ENCODE measurements around the gene FCHO2. TPM values are rescaled to one million over a fixed set of nuclear protein-coding genes. Genes with fewer than 3 reads are reported as not detected.

The FCHO2 gene
- total RNA-seq, 1 experiment from 2014 or later = 20.6 TPM

DNA sequence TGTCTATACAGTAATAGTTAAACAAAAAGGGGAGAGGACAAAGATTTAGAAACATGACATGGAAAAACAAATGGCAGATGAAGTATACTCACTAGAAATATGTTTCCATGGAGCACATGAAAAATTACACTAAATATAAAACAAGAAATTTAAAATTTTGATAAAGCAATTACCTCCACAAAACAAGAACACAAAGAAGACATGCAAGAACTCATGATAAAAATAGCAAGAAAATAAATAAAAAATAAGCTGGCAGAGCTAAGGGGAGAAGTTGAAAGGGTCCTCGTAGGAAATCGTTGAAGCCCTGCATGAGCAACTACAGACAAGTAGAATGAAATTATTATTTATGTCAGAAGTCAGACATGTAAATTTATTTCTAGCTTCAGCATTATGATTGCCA lies 141.9 kb downstream of the FCHO2 start:
- Histone ChIP-seq H3K36me3 (ENCODE audit: control insufficient read depth, insufficient read depth, low read length) (no peaks in the 10 kb centered on the region), H3K9me3 (no peaks in the 10 kb centered on the region), H3K4me3 (ENCODE audit: low read depth, low read length) (no peak overlapping the region), H3K4me1 (peaks cover 11% of the 10 kb centered on the region), H3K27me3 (replicated peaks; ENCODE audit: control insufficient read depth, insufficient read depth, low read length) (no peaks in the 10 kb centered on the region)
- TF ChIP-seq, protein P1, sequence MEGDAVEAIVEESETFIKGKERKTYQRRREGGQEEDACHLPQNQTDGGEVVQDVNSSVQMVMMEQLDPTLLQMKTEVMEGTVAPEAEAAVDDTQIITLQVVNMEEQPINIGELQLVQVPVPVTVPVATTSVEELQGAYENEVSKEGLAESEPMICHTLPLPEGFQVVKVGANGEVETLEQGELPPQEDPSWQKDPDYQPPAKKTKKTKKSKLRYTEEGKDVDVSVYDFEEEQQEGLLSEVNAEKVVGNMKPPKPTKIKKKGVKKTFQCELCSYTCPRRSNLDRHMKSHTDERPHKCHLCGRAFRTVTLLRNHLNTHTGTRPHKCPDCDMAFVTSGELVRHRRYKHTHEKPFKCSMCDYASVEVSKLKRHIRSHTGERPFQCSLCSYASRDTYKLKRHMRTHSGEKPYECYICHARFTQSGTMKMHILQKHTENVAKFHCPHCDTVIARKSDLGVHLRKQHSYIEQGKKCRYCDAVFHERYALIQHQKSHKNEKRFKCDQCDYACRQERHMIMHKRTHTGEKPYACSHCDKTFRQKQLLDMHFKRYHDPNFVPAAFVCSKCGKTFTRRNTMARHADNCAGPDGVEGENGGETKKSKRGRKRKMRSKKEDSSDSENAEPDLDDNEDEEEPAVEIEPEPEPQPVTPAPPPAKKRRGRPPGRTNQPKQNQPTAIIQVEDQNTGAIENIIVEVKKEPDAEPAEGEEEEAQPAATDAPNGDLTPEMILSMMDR (IDR thresholded peaks at IDR 0.05; ENCODE audit: insufficient read depth in 1 of 2, low read depth in 1 of 2, low read length in 1 of 2, severe bottlenecking in 1 of 2, unreplicated experiment in 1 of 2) = no peak
- BruUV-seq (replicated peaks) = no TSS peak
- Mint-ChIP-seq H3K36me3 (ENCODE audit: insufficient read depth, unreplicated experiment) (no peaks in the 10 kb centered on the region), H3K4me3 (ENCODE audit: unreplicated experiment) (no peak overlapping the region), H3K27me3 (ENCODE audit: insufficient read depth, unreplicated experiment) (no peaks in the 10 kb centered on the region), H3K27ac (ENCODE audit: unreplicated experiment) (no peak overlapping the region), H3K9me3 (ENCODE audit: unreplicated experiment) (no peaks in the 10 kb centered on the region), H3K4me1 (ENCODE audit: low read depth, unreplicated experiment) (peaks cover 16% of the 10 kb centered on the region)
- CTCF ChIA-PET = interaction anchor here (0.8 kb wide), 1 partner anchor 118 kb away, joined by 5 read pairs; no protein-coding TSS in a partner anchor
- POLR2A ChIA-PET = no interaction called here
- DNase-seq = no peak
- intact Hi-C loops (cut with micrococcal nuclease; ENCODE audit: unreplicated experiment) = loop anchor here (5.0 kb wide), 2 partner anchors 40 to 105 kb away; no protein-coding TSS in a partner anchor

GRCh38 chr5:73100109-73100508 lies 144.3 kb downstream of the FCHO2 start:
- H3K4me1 ChIP-seq = peaks cover 11% of the 10 kb centered on the region
- peaks cover 16% of the 10 kb centered on the region for H3K4me1 Mint-ChIP-seq (ENCODE audit: low read depth, unreplicated experiment)
- no TSS peak for BruUV-seq (replicated peaks)
- ChIA-PET POLR2A (no interaction called here), CTCF (interaction anchor here (1.3 kb wide), 1 partner anchor 52 kb away, joined by 4 read pairs; no protein-coding TSS in a partner anchor)
- H3K36me3 Mint-ChIP-seq (ENCODE audit: insufficient read depth, unreplicated experiment) = no peaks in the 10 kb centered on the region
- TF ChIP-seq, protein P1 (IDR thresholded peaks at IDR 0.05; ENCODE audit: insufficient read depth in 1 of 2, low read depth in 1 of 2, low read length in 1 of 2, severe bottlenecking in 1 of 2, unreplicated experiment in 1 of 2) = no peak
- no peaks in the 10 kb centered on the region for H3K27me3 ChIP-seq (replicated peaks; ENCODE audit: control insufficient read depth, insufficient read depth, low read length)
- no peak overlapping the region for H3K4me3 Mint-ChIP-seq (ENCODE audit: unreplicated experiment)
- intact Hi-C loops (cut with micrococcal nuclease; ENCODE audit: unreplicated experiment) = no loop called here
- no peaks in the 10 kb centered on the region for H3K36me3 ChIP-seq (ENCODE audit: control insufficient read depth, insufficient read depth, low read length)
- H3K27ac Mint-ChIP-seq (ENCODE audit: unreplicated experiment) = no peak overlapping the region
- DNase-seq = no peak
- no peaks in the 10 kb centered on the region for H3K27me3 Mint-ChIP-seq (ENCODE audit: insufficient read depth, unreplicated experiment)
- H3K9me3 Mint-ChIP-seq (ENCODE audit: unreplicated experiment) = no peaks in the 10 kb centered on the region
- H3K4me3 ChIP-seq (ENCODE audit: low read depth, low read length) = no peak overlapping the region
- no peaks in the 10 kb centered on the region for H3K9me3 ChIP-seq

DNA sequence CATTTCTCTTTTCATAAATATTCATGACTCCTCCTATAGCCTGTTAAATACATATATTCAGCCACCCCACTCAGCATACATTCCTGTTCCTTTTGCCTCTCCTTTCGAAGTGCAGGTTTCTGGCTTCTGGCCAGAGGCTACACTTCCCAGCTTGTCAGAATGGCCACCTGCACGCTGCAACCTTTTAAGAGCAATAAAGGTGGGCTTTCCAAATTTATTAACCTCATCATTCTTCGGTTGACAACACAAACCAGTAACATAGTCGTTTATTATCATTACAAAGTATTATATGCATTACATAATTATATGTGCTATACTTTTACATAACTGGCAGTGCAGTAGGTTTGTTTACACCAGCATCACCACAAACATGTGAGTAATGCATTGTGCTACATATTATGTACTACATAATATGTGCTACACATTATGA lies 148.0 kb downstream of the FCHO2 start:
- Histone ChIP-seq H3K4me3 (ENCODE audit: low read depth, low read length) (no peak overlapping the region), H3K9me3 (peaks cover 7% of the 10 kb centered on the region), H3K27me3 (replicated peaks; ENCODE audit: control insufficient read depth, insufficient read depth, low read length) (no peaks in the 10 kb centered on the region), H3K36me3 (ENCODE audit: control insufficient read depth, insufficient read depth, low read length) (no peaks in the 10 kb centered on the region), H3K4me1 (peaks cover 1% of the 10 kb centered on the region)
- Mint-ChIP-seq H3K9me3 (ENCODE audit: unreplicated experiment) (no peaks in the 10 kb centered on the region), H3K27me3 (ENCODE audit: insufficient read depth, unreplicated experiment) (no peaks in the 10 kb centered on the region), H3K4me1 (ENCODE audit: low read depth, unreplicated experiment) (peaks cover 1% of the 10 kb centered on the region), H3K27ac (ENCODE audit: unreplicated experiment) (no peak overlapping the region), H3K36me3 (ENCODE audit: insufficient read depth, unreplicated experiment) (no peaks in the 10 kb centered on the region), H3K4me3 (ENCODE audit: unreplicated experiment) (no peak overlapping the region)
- no peak for DNase-seq
- ChIA-PET CTCF (no interaction called here), POLR2A (no interaction called here)
- TF ChIP-seq, protein P1 (IDR thresholded peaks at IDR 0.05; ENCODE audit: insufficient read depth in 1 of 2, low read depth in 1 of 2, low read length in 1 of 2, severe bottlenecking in 1 of 2, unreplicated experiment in 1 of 2) = no peak
- intact Hi-C loops (cut with micrococcal nuclease; ENCODE audit: unreplicated experiment) = no loop called here
- no TSS peak for BruUV-seq (replicated peaks)
